T-helper 17 cell (primary cell): Measurements from ENCODE around the gene LRRC25. TPM values are rescaled to one million over a fixed set of nuclear protein-coding genes. Genes with fewer than 3 reads are reported as not detected.

ENCODE experiments used
- ATAC-seq: fragments of 150-1000 bp; cut with Tn5 transposase; 2 replicates; pipeline ENCODE4 v1.10.0; 2021; ENCODE audit warnings: mild to moderate bottlenecking, moderate library complexity
- DNase-seq, 3 donors: peaks; one replicate each; pipeline versions ENCODE4 v3.0.0 to v3.0.0-alpha.2; 2020 to 2021
- H3K9me3 ChIP-seq: one replicate; pipeline ENCODE4 v1.7.0; 2013; ENCODE audit warnings: low read length, mild to moderate bottlenecking; ENCODE audit not compliant: control insufficient read depth, poor library complexity, severe bottlenecking
- H3K27ac Mint-ChIP-seq: one replicate; pipeline ENCODE4 v1.8.0; 2022; ENCODE audit warnings: mild to moderate bottlenecking, moderate library complexity, mixed read lengths
- H3K27me3 Mint-ChIP-seq: one replicate; pipeline ENCODE4 v1.8.0; 2022; ENCODE audit warnings: mixed read lengths
- H3K36me3 Mint-ChIP-seq: one replicate; pipeline ENCODE4 v1.8.0; 2022; ENCODE audit warnings: low read depth, mixed read lengths
- H3K4me1 Mint-ChIP-seq: one replicate; pipeline ENCODE4 v1.8.0; 2022; ENCODE audit warnings: mild to moderate bottlenecking, mixed read lengths
- H3K4me3 Mint-ChIP-seq: one replicate; pipeline ENCODE4 v1.8.0; 2022; ENCODE audit warnings: mild to moderate bottlenecking, moderate library complexity, mixed read lengths
- total RNA-seq, 4 donors: library from RNA in 2 of 4; stranded (reverse) in 2 of 4; gene quantifications; one replicate each; pipeline ENCODE4 v1.2.3 and lab custom pipeline; 2022 to 2026

Gene LRRC25
- total RNA-seq, 2 donors from 2014 or later = 0.63 to 3.2 TPM

GRCh38 chr19:18424890-18425514, 27.6 kb upstream of the LRRC25 start:
- H3K9me3 ChIP-seq = no peaks in the 10 kb centered on the region
- no peaks in the 10 kb centered on the region for H3K27me3 Mint-ChIP-seq
- DNase-seq = no peak
- peak overlapping the region; percentile 97 for H3K4me3 Mint-ChIP-seq
- H3K4me1 Mint-ChIP-seq = peaks cover 52% of the 10 kb centered on the region
- peak overlapping the region; percentile 94 for H3K27ac Mint-ChIP-seq
- ATAC-seq = no peak
- H3K36me3 Mint-ChIP-seq = no peaks in the 10 kb centered on the region

- no peak for DNase-seq
- peak overlapping the region; percentile 97 for H3K4me3 Mint-ChIP-seq
- ATAC-seq = no peak
- H3K27ac Mint-ChIP-seq = peak overlapping the region; percentile 94
- no peaks in the 10 kb centered on the region for H3K36me3 Mint-ChIP-seq
- no peaks in the 10 kb centered on the region for H3K27me3 Mint-ChIP-seq
- H3K4me1 Mint-ChIP-seq = peaks cover 50% of the 10 kb centered on the region
- H3K9me3 ChIP-seq = no peaks in the 10 kb centered on the region
Observed at GRCh38 chr19:18424122-18424889, 26.9 kb upstream of the LRRC25 start.

GRCh38 chr19:18423258-18424020, 26.0 kb upstream of the LRRC25 start:
- Mint-ChIP-seq H3K27me3 (no peaks in the 10 kb centered on the region), H3K27ac (peak overlapping the region; percentile 94), H3K4me1 (peaks cover 54% of the 10 kb centered on the region), H3K4me3 (peak overlapping the region; percentile 97), H3K36me3 (no peaks in the 10 kb centered on the region)
- ATAC-seq (no peak), DNase-seq (no peak)
- H3K9me3 ChIP-seq = no peaks in the 10 kb centered on the region

GRCh38 chr19:18422530-18423191, 25.2 kb upstream of the LRRC25 start:
- no peaks in the 10 kb centered on the region for H3K9me3 ChIP-seq
- H3K36me3 Mint-ChIP-seq = no peaks in the 10 kb centered on the region
- ATAC-seq (peak; percentile 24), DNase-seq (peak in 1 of 3 donors; percentile 40)
- H3K27me3 Mint-ChIP-seq = no peaks in the 10 kb centered on the region
- peak overlapping the region; percentile 94 for H3K27ac Mint-ChIP-seq
- H3K4me3 Mint-ChIP-seq = peak overlapping the region; percentile 97
- H3K4me1 Mint-ChIP-seq = peaks cover 61% of the 10 kb centered on the region

- no peak for ATAC-seq
- DNase-seq = no peak
- Mint-ChIP-seq H3K36me3 (no peaks in the 10 kb centered on the region), H3K27ac (peak overlapping the region; percentile 94), H3K4me3 (peak overlapping the region; percentile 97), H3K4me1 (peaks cover 67% of the 10 kb centered on the region), H3K27me3 (no peaks in the 10 kb centered on the region)
- no peaks in the 10 kb centered on the region for H3K9me3 ChIP-seq
Observed at GRCh38 chr19:18421371-18421959, 24.0 kb upstream of the LRRC25 start.

- Mint-ChIP-seq H3K36me3 (no peaks in the 10 kb centered on the region), H3K4me3 (peak overlapping the region; percentile 97), H3K27ac (peak overlapping the region; percentile 94), H3K4me1 (peaks cover 69% of the 10 kb centered on the region), H3K27me3 (no peaks in the 10 kb centered on the region)
- DNase-seq (no peak), ATAC-seq (no peak)
- H3K9me3 ChIP-seq = no peaks in the 10 kb centered on the region
Observed at GRCh38 chr19:18420930-18421329, 23.5 kb upstream of the LRRC25 start.

- Mint-ChIP-seq H3K36me3 (no peaks in the 10 kb centered on the region), H3K4me3 (peak overlapping the region; percentile 97), H3K27me3 (no peaks in the 10 kb centered on the region), H3K27ac (peak overlapping the region; percentile 94), H3K4me1 (peaks cover 66% of the 10 kb centered on the region)
- H3K9me3 ChIP-seq = no peaks in the 10 kb centered on the region
- ATAC-seq (peak; percentile 35), DNase-seq (peak in 2 of 3 donors; percentile 41 to 43)
Observed at GRCh38 chr19:18419699-18420460, 22.5 kb upstream of the LRRC25 start.

GRCh38 chr19:18419195-18419698, 21.8 kb upstream of the LRRC25 start, which contains the start of gene SSBP4:
TSS of gene SSBP4 (plus strand) at chr19:18419398. CDS start at chr19:18419649, 251 bp downstream.
- no peaks in the 10 kb centered on the region for H3K9me3 ChIP-seq
- Mint-ChIP-seq H3K4me3 (peak within 1 kb of the TSS; percentile 97), H3K36me3 (no peaks in the 10 kb centered on the region), H3K4me1 (peaks cover 68% of the 10 kb centered on the region), H3K27me3 (no peaks in the 10 kb centered on the region), H3K27ac (peak within 1 kb of the TSS; percentile 94)
- ATAC-seq (peak; percentile 64), DNase-seq (peak; percentile 68 to 69 (median 68))

GRCh38 chr19:18418483-18419194, 21.2 kb upstream of the LRRC25 start:
- peak overlapping the region; percentile 97 for H3K4me3 Mint-ChIP-seq
- DNase-seq = peak; percentile 31 to 42 (median 34)
- peak overlapping the region; percentile 83 for H3K27ac Mint-ChIP-seq
- H3K4me1 Mint-ChIP-seq = peaks cover 67% of the 10 kb centered on the region
- no peaks in the 10 kb centered on the region for H3K27me3 Mint-ChIP-seq
- peak; percentile 43 for ATAC-seq
- H3K36me3 Mint-ChIP-seq = no peaks in the 10 kb centered on the region
- no peaks in the 10 kb centered on the region for H3K9me3 ChIP-seq

- no peak for DNase-seq
- no peak for ATAC-seq
- Mint-ChIP-seq H3K36me3 (no peaks in the 10 kb centered on the region), H3K27me3 (no peaks in the 10 kb centered on the region), H3K4me1 (peaks cover 66% of the 10 kb centered on the region), H3K27ac (peak overlapping the region; percentile 83), H3K4me3 (peak overlapping the region; percentile 97)
- no peaks in the 10 kb centered on the region for H3K9me3 ChIP-seq
Observed at GRCh38 chr19:18418029-18418482, 20.6 kb upstream of the LRRC25 start.

- Mint-ChIP-seq H3K36me3 (no peaks in the 10 kb centered on the region), H3K4me1 (peaks cover 60% of the 10 kb centered on the region), H3K27me3 (no peaks in the 10 kb centered on the region), H3K27ac (peak overlapping the region; percentile 83), H3K4me3 (peak overlapping the region; percentile 97)
- no peak for ATAC-seq
- no peaks in the 10 kb centered on the region for H3K9me3 ChIP-seq
- DNase-seq = peak in 1 of 3 donors; percentile 24
Observed at GRCh38 chr19:18417250-18418028, 20.0 kb upstream of the LRRC25 start.
